OCI-LY3 (cell line): ENCODE results near the gene CNTN2.

ENCODE experiments used
- EZH2phosphoT487 ChIP-seq: fragments of 200-600 bp; shearing (Covaris generic); IDR thresholded peaks from 2 replicates; pipeline ENCODE4 v1.6.1; 2018; ENCODE audit warnings: antibody characterized with exemption, mixed run types, low read depth
- TF ChIP-seq, protein P1 (sequence below): fragments of 200-600, 300-600 bp; sonication (generic); IDR thresholded peaks from 2 replicates; pipeline ENCODE4 v1.5.1; 2014; ENCODE audit warnings: antibody characterized with exemption, low read length, low read depth

DNA sequence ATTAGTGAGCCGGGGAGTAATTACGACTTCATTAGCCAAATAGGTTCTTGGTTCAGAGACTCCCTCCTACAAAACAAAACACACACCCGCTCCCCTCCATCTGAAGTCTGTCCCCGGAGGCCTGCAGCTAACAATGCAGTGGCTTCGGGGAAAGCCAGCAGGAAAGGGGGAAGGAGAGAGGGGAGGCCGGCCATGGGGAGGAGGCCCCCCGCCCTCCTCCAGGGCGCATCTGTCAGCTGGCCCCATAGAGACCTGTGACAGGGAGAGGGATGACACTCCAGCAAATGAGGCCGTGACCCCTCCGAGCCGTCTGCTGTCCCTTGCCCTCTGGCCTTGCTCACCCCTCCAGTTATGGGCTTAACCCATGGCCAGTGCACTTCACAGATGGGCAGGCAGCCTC lies 12.1 kb upstream of the CNTN2 start:
- TF ChIP-seq, protein P1, sequence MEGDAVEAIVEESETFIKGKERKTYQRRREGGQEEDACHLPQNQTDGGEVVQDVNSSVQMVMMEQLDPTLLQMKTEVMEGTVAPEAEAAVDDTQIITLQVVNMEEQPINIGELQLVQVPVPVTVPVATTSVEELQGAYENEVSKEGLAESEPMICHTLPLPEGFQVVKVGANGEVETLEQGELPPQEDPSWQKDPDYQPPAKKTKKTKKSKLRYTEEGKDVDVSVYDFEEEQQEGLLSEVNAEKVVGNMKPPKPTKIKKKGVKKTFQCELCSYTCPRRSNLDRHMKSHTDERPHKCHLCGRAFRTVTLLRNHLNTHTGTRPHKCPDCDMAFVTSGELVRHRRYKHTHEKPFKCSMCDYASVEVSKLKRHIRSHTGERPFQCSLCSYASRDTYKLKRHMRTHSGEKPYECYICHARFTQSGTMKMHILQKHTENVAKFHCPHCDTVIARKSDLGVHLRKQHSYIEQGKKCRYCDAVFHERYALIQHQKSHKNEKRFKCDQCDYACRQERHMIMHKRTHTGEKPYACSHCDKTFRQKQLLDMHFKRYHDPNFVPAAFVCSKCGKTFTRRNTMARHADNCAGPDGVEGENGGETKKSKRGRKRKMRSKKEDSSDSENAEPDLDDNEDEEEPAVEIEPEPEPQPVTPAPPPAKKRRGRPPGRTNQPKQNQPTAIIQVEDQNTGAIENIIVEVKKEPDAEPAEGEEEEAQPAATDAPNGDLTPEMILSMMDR, result no peak
- TF ChIP-seq EZH2phosphoT487, result no peak
